HCT116 (cell line): ENCODE measurements around the gene ZNF524. TPM values are rescaled to one million over a fixed set of nuclear protein-coding genes. Genes with fewer than 3 reads are reported as not detected.

Source experiments
- ATAC-seq: fragments of 200-7000 bp; cut with Tn5 transposase; 2 replicates; pipeline ENCODE4 v1.9.1; 2020; ENCODE audit warnings: mild to moderate bottlenecking, moderate library complexity
- BruUV-seq: library from RNA; stranded (reverse); fragments of 400-500 nt; replicated peaks from 2 replicates; lab custom pipeline; 2021; lab: Mats Ljungman, UMichigan
- CTCF ChIA-PET: fragments of 300-600 bp; sonication (Branson Sonifier 250); formaldehyde crosslinking; loops from one replicate; lab custom pipeline; 2021; ENCODE audit warnings: antibody characterized with exemption; lab: Charles Lee
- POLR2A ChIA-PET: fragments of 300-600, 350-600 bp; sonication (Branson Sonifier 250); formaldehyde crosslinking; loops from one replicate; lab custom pipeline; 2021; ENCODE audit warnings: antibody characterized with exemption; lab: Charles Lee
- RAD21 ChIA-PET, 2 experiments: fragments of 300-600 bp; sonication (Branson Sonifier 250); formaldehyde crosslinking; loops; one replicate each; lab custom pipeline; 2023; ENCODE audit warnings: low total read pairs in 2 of 2; ENCODE audit not compliant: uncharacterized antibody in 2 of 2, unreplicated experiment in 2 of 2, low non-redundant PET in 1 of 2; lab: Charles Lee
- DNase-seq: peaks from one replicate; pipeline ENCODE4 v3.0.0-alpha.2; 2010; ENCODE audit warnings: low read depth, low spot score
- H2AFZ ChIP-seq: fragments of 200-600 bp; shearing (Covaris generic), sonication (generic); 2 replicates; pipeline ENCODE4 v1.6.1; 2017; ENCODE audit warnings: low read depth, mixed run types, mixed read lengths, antibody characterized with exemption, low read length; ENCODE audit not compliant: poor library complexity, severe bottlenecking
- H3K27ac ChIP-seq: 2 replicates; pipeline ENCODE4 v1.5.1; 2012; ENCODE audit warnings: low read depth, low read length
- H3K27me3 ChIP-seq: fragments of 200-600 bp; sonication (generic); 2 replicates; pipeline ENCODE4 v1.6.1; 2016; ENCODE audit warnings: mixed run types, low read length, mixed read lengths; ENCODE audit not compliant: insufficient read depth
- H3K36me3 ChIP-seq, 2 experiments: fragments of 200-500 bp in 1 of 2; fragments of 200-600 bp in 1 of 2; sonication (Bioruptor generic) in 1 of 2; sonication (generic) in 1 of 2; 2 replicates each; pipeline versions ENCODE4 v1.5.1 to v1.6.1; 2014 to 2016; ENCODE audit warnings: low read length in 2 of 2, inconsistent platforms in 1 of 2, mixed read lengths in 1 of 2, mixed run types in 1 of 2; ENCODE audit not compliant: insufficient read depth in 2 of 2, control insufficient read depth in 1 of 2
- H3K4me1 ChIP-seq, 2 experiments: fragments of 200-600 bp in 1 of 2; sonication (generic) in 1 of 2; 2 replicates each; pipeline versions ENCODE4 v1.5.1 to v1.6.1; 2012 to 2017; ENCODE audit warnings: low read length in 2 of 2, inconsistent platforms in 1 of 2, mild to moderate bottlenecking in 1 of 2, mixed read lengths in 1 of 2, mixed run types in 1 of 2, moderate library complexity in 1 of 2; ENCODE audit not compliant: insufficient read depth in 2 of 2, control insufficient read depth in 1 of 2
- H3K4me2 ChIP-seq: fragments of 200-600 bp; sonication (generic); 2 replicates; pipeline ENCODE4 v1.6.1; 2017; ENCODE audit warnings: mixed run types, low read length, mixed read lengths
- H3K4me3 ChIP-seq, 2 experiments: fragments of 200-600 bp in 1 of 2; sonication (generic) in 1 of 2; replicated peaks in 1 of 2; 2 replicates each; pipeline ENCODE4 v1.5.1; 2011 to 2016; ENCODE audit warnings: low read length in 2 of 2, control low read depth in 1 of 2, low read depth in 1 of 2, mild to moderate bottlenecking in 1 of 2, mixed read lengths in 1 of 2, mixed run types in 1 of 2
- H3K79me2 ChIP-seq: fragments of 200-600 bp; sonication (generic); 2 replicates; pipeline ENCODE4 v1.6.1; 2017; ENCODE audit warnings: mild to moderate bottlenecking, mixed run types, low read length, moderate library complexity, mixed read lengths; ENCODE audit not compliant: insufficient read depth
- H3K9ac ChIP-seq: fragments of 200-600 bp; sonication (generic); 2 replicates; pipeline ENCODE4 v1.6.1; 2016; ENCODE audit warnings: low read length, mixed read lengths
- H3K9me2 ChIP-seq: fragments of 200-600 bp; sonication (generic), shearing (Covaris generic); 2 replicates; pipeline ENCODE4 v1.6.1; 2017; ENCODE audit warnings: mixed run types, mild to moderate bottlenecking, moderate library complexity; ENCODE audit not compliant: insufficient read depth
- H3K9me3 ChIP-seq, 2 experiments: fragments of 200-500 bp in 1 of 2; fragments of 200-600 bp in 1 of 2; sonication (Bioruptor generic) in 1 of 2; sonication (generic) in 1 of 2; 2 replicates each; pipeline ENCODE4 v1.6.1; 2014 to 2017; ENCODE audit warnings: low read length in 2 of 2, mixed read lengths in 2 of 2, inconsistent platforms in 1 of 2, low read depth in 1 of 2, mild to moderate bottlenecking in 1 of 2, mixed run types in 1 of 2, moderate library complexity in 1 of 2; ENCODE audit not compliant: control insufficient read depth in 1 of 2, insufficient read depth in 1 of 2
- H4K20me1 ChIP-seq: fragments of 200-600 bp; sonication (generic), shearing (Covaris generic); 2 replicates; pipeline ENCODE4 v1.6.1; 2017; ENCODE audit warnings: mixed run types, mild to moderate bottlenecking, moderate library complexity; ENCODE audit not compliant: insufficient read depth
- CEBPB ChIP-seq: IDR thresholded peaks from 2 replicates; pipeline ENCODE4 v1.6.1; 2012; ENCODE audit warnings: low read depth
- EGR1 ChIP-seq: IDR thresholded peaks from 2 replicates; pipeline ENCODE4 v1.6.1; 2012; ENCODE audit warnings: low read depth
- ELF1 ChIP-seq: IDR thresholded peaks from 2 replicates; pipeline ENCODE4 v1.6.1; 2012; ENCODE audit warnings: low read depth, borderline replicate concordance
- EZH2 ChIP-seq: fragments of 200-600 bp; sonication (generic); IDR thresholded peaks from 2 replicates; pipeline ENCODE4 v1.6.1; 2017; ENCODE audit warnings: antibody characterized with exemption, mixed run types
- EZH2phosphoT487 ChIP-seq: fragments of 200-600 bp; IDR thresholded peaks from 2 replicates; pipeline ENCODE4 v1.6.1; 2018; ENCODE audit warnings: antibody characterized with exemption, borderline replicate concordance
- JUND ChIP-seq: IDR thresholded peaks from 2 replicates; pipeline ENCODE4 v1.6.1; 2012
- MAX ChIP-seq: IDR thresholded peaks from 2 replicates; pipeline ENCODE4 v1.6.1; 2012
- POLR2A ChIP-seq: IDR thresholded peaks from 2 replicates; pipeline ENCODE4 v1.7.0; 2011; ENCODE audit warnings: borderline replicate concordance; ENCODE audit not compliant: insufficient read depth, insufficient read length; ENCODE audit errors: extremely low read depth
- POLR2AphosphoS5 ChIP-seq: IDR thresholded peaks from 2 replicates; pipeline ENCODE4 v1.6.1; 2011; ENCODE audit warnings: mild to moderate bottlenecking, low read depth, low read length, moderate library complexity
- SIN3A ChIP-seq: IDR thresholded peaks from 2 replicates; pipeline ENCODE4 v1.6.1; 2012; ENCODE audit warnings: low read depth
- SP1 ChIP-seq: IDR thresholded peaks from 2 replicates; pipeline ENCODE4 v1.6.1; 2012; ENCODE audit warnings: low read depth
- ZNF274 ChIP-seq: fragments of 200-500 bp; sonication (Bioruptor generic); IDR thresholded peaks from 2 replicates; pipeline ENCODE4 v1.6.1; 2014; ENCODE audit warnings: mild to moderate bottlenecking, low read depth, low read length, inconsistent platforms
- intact Hi-C: fragments of 100-400 bp; cut with micrococcal nuclease; formaldehyde crosslinking; loops from 2 replicates; pipeline ENCODE4 v1.10.0; 2022
- total RNA-seq: library from RNA; stranded (reverse); gene quantifications from one replicate; pipeline ENCODE4 v1.2.1, GENCODE V29; 2021; ENCODE audit not compliant: unreplicated experiment
- TF ChIP-seq, protein P1 (sequence below): IDR thresholded peaks from 2 replicates; pipeline ENCODE4 v1.6.1; 2012; ENCODE audit warnings: low read depth
- TF ChIP-seq, protein P2 (sequence below): IDR thresholded peaks from 2 replicates; pipeline ENCODE4 v1.6.1; 2011; ENCODE audit warnings: mild to moderate bottlenecking, low read length, moderate library complexity; ENCODE audit not compliant: insufficient replicate concordance; ENCODE audit errors: extremely low read depth
- TF ChIP-seq, protein P3 (sequence below): IDR thresholded peaks from 2 replicates; pipeline ENCODE4 v1.6.1; 2012

ZNF524 gene
- total RNA-seq, 1 experiment from 2014 or later, result 17.2 TPM

- Histone ChIP-seq H3K27ac (no peak overlapping the region), H3K4me3 (no peak overlapping the region), H3K79me2 (peaks cover 37% of the 10 kb centered on the region), H3K9ac (no peak overlapping the region), H3K36me3 (peaks cover 6 to 18% of the 10 kb centered on the region in 2 experiments; a peak in 3 of 4 replicates), H3K4me1 (peaks cover 0 to under 1% of the 10 kb centered on the region in 2 experiments; a peak in 1 of 4 replicates), H2AFZ (no peak overlapping the region), H3K4me2 (no peak overlapping the region), H4K20me1 (no peaks in the 10 kb centered on the region), H3K9me2 (no peaks in the 10 kb centered on the region), H3K9me3 (no peaks in the 10 kb centered on the region), H3K27me3 (no peaks in the 10 kb centered on the region)
- ATAC-seq (no peak), DNase-seq (no peak)
- CTCF ChIA-PET, result no interaction called here
- POLR2A ChIA-PET, result no interaction called here
- intact Hi-C loops, result no loop called here
- RAD21 ChIA-PET, result no interaction called here
- TF ChIP-seq CEBPB, result no peak
- BruUV-seq, result no TSS peak
Observed at GRCh38 chr19:55611983-55612645, 12.0 kb downstream of the ZNF524 start.

DNA sequence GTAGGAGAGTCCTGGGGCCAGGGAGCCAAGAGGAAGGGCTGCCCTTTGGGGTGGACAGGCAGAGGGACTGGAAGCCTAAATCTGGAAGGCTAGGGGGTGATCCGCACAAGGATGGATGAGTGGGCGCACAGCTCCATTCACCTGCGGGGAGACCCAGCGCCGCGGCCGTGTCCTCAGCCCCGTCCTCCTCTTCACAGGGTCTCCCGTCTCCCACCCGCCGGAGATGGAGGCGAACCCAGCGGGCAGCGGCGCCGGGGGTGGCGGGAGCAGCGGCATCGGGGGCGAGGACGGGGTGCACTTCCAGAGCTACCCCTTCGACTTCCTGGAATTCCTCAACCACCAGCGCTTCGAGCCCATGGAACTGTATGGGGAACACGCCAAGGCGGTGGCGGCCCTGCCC lies 13.3 kb downstream of the ZNF524 start:
- no peak overlapping the region for H3K4me3 ChIP-seq
- no peaks in the 10 kb centered on the region for H3K27me3 ChIP-seq
- H3K9me2 ChIP-seq, result no peaks in the 10 kb centered on the region
- peaks cover 8 to 14% of the 10 kb centered on the region in 2 experiments; a peak in 3 of 4 replicates for H3K36me3 ChIP-seq
- no peak for DNase-seq
- CTCF ChIA-PET, result no interaction called here
- H3K79me2 ChIP-seq, result peaks cover 26% of the 10 kb centered on the region; the same call in 1 of the 2 replicates
- RAD21 ChIA-PET, result no interaction called here
- H3K9ac ChIP-seq, result no peak overlapping the region
- intact Hi-C loops, result no loop called here
- no peak for ATAC-seq
- H3K4me1 ChIP-seq, result no peaks in the 10 kb centered on the region
- no peaks in the 10 kb centered on the region for H3K9me3 ChIP-seq
- H2AFZ ChIP-seq, result no peak overlapping the region
- TF ChIP-seq, protein P1, sequence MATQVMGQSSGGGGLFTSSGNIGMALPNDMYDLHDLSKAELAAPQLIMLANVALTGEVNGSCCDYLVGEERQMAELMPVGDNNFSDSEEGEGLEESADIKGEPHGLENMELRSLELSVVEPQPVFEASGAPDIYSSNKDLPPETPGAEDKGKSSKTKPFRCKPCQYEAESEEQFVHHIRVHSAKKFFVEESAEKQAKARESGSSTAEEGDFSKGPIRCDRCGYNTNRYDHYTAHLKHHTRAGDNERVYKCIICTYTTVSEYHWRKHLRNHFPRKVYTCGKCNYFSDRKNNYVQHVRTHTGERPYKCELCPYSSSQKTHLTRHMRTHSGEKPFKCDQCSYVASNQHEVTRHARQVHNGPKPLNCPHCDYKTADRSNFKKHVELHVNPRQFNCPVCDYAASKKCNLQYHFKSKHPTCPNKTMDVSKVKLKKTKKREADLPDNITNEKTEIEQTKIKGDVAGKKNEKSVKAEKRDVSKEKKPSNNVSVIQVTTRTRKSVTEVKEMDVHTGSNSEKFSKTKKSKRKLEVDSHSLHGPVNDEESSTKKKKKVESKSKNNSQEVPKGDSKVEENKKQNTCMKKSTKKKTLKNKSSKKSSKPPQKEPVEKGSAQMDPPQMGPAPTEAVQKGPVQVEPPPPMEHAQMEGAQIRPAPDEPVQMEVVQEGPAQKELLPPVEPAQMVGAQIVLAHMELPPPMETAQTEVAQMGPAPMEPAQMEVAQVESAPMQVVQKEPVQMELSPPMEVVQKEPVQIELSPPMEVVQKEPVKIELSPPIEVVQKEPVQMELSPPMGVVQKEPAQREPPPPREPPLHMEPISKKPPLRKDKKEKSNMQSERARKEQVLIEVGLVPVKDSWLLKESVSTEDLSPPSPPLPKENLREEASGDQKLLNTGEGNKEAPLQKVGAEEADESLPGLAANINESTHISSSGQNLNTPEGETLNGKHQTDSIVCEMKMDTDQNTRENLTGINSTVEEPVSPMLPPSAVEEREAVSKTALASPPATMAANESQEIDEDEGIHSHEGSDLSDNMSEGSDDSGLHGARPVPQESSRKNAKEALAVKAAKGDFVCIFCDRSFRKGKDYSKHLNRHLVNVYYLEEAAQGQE, result no peak
- TF ChIP-seq, protein P2, sequence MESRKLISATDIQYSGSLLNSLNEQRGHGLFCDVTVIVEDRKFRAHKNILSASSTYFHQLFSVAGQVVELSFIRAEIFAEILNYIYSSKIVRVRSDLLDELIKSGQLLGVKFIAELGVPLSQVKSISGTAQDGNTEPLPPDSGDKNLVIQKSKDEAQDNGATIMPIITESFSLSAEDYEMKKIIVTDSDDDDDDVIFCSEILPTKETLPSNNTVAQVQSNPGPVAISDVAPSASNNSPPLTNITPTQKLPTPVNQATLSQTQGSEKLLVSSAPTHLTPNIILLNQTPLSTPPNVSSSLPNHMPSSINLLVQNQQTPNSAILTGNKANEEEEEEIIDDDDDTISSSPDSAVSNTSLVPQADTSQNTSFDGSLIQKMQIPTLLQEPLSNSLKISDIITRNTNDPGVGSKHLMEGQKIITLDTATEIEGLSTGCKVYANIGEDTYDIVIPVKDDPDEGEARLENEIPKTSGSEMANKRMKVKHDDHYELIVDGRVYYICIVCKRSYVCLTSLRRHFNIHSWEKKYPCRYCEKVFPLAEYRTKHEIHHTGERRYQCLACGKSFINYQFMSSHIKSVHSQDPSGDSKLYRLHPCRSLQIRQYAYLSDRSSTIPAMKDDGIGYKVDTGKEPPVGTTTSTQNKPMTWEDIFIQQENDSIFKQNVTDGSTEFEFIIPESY, result no peak
- TF ChIP-seq SP1 (no peak), ZNF274 (no peak), JUND (no peak), EZH2phosphoT487 (no peak), POLR2AphosphoS5 (no peak), MAX (no peak), ELF1 (no peak), EGR1 (no peak), POLR2A (no peak), EZH2 (no peak), SIN3A (no peak)
- TF ChIP-seq, protein P3, sequence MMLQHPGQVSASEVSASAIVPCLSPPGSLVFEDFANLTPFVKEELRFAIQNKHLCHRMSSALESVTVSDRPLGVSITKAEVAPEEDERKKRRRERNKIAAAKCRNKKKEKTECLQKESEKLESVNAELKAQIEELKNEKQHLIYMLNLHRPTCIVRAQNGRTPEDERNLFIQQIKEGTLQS, result no peak
- TF ChIP-seq, all 23 proteins: peak for 0
- POLR2A ChIA-PET, result interaction anchor here (1.1 kb wide), 1 partner anchor 11 kb away, joined by 3 read pairs; the partner anchor contains the start of gene ZNF784
- Histone ChIP-seq H3K27ac (no peak overlapping the region), H3K4me2 (no peak overlapping the region), H4K20me1 (no peaks in the 10 kb centered on the region)
- no TSS peak for BruUV-seq
